ENCODE measurements around the gene MZB1.
"Not testable (repeated sequence)": the region's sequence is repeated elsewhere in the genome, so short reads cannot be mapped to it uniquely, and the experiment has no call there.

Gene MZB1

DNA sequence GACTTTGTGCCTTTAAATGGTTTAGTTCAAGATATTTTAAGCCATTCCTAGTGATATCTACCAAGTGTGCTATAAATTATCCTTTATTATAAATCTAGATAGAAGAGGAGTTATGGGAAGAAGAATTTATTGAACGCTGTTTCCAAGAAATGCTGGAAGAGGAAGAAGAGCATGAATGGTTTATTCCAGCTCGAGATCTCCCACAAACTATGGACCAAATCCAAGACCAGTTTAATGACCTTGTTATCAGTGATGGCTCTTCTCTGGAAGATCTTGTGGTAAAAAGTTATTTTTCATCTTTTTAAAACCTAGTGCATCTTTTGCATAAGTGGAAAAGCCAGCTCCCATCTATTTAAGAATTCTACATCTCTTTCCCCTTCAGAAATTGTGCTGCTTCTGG lies 25.2 kb downstream of the MZB1 start:
- Mint-ChIP-seq H3K27ac (no peak overlapping the region), H3K4me3 (no peak overlapping the region), H3K9me3 (no peaks in the 10 kb centered on the region), H3K4me1 (no peaks in the 10 kb centered on the region), H3K36me3 (peaks cover 35% of the 10 kb centered on the region), H3K27me3 (no peaks in the 10 kb centered on the region)
- CTCF ChIA-PET: interaction anchor here (0.5 to 1.3 kb wide), 2 partner anchors 29 to 76 kb away, joined by 3 to 4 read pairs; no protein-coding TSS in a partner anchor
- DNase-seq: no peak

DNA sequence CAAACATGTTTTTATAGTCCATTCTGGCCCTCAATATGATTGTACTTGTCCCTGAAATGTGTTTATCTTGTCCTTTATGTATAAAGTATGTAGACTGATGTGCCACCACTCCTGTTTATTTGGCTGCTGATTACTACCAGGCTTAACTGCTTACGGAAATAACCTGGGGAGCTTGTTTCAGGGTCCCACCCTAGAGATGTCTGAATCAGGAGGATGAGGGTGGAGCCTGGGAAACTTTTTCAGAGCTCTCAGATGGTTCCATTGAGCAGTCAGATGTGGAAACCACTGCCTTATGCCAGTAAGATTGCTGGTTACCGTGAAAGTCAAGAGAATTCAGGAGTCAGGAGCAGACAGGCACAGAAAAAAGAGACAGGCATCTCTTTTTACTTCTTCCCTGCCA lies 25.8 kb downstream of the MZB1 start:
- Mint-ChIP-seq H3K36me3 (peaks cover 33% of the 10 kb centered on the region), H3K4me3 (no peak overlapping the region), H3K9me3 (no peaks in the 10 kb centered on the region), H3K4me1 (no peaks in the 10 kb centered on the region), H3K27me3 (no peaks in the 10 kb centered on the region), H3K27ac (no peak overlapping the region)
- no peak for DNase-seq
- CTCF ChIA-PET: interaction anchor here (0.5 to 1.3 kb wide), 2 partner anchors 28 to 75 kb away, joined by 3 to 4 read pairs; no protein-coding TSS in a partner anchor

DNA sequence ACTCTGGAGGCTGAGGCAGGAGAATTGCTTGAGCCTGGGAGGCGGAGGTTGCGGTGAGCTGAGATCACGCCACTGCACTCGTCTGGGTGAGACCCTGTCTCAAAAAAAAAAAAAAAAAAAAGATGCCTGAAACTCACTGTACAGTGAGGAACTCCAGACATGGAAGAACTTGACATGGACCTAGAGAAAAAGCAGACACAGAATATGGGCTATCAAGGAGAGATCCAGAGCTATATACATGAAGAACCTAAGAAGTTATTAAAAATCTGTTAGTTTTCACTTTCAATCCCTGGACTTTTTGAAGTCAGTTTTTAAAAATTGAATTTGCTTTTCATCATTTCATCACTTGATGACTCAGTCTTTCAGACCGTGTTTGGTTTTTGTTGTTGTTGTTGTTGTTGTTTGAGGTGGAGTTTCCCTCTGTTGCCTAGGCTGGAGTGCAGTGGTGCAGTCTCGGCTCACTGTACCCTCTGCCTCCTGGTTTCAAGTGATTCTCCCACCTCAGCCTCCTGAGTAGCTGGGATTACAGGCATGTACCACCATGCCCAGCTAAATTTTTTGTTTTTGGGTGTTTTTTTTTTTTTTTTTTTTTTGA lies 27.8 kb downstream of the MZB1 start:
- Mint-ChIP-seq H3K27me3 (no peaks in the 10 kb centered on the region), H3K9me3 (no peaks in the 10 kb centered on the region), H3K4me3 (no peak overlapping the region), H3K27ac (no peak overlapping the region), H3K36me3 (peaks cover 33% of the 10 kb centered on the region), H3K4me1 (peaks cover 4% of the 10 kb centered on the region)
- CTCF ChIA-PET: interaction anchor here (1.1 kb wide), 1 partner anchor 8 kb away, joined by 3 read pairs; no protein-coding TSS in a partner anchor
- no peak for DNase-seq

DNA sequence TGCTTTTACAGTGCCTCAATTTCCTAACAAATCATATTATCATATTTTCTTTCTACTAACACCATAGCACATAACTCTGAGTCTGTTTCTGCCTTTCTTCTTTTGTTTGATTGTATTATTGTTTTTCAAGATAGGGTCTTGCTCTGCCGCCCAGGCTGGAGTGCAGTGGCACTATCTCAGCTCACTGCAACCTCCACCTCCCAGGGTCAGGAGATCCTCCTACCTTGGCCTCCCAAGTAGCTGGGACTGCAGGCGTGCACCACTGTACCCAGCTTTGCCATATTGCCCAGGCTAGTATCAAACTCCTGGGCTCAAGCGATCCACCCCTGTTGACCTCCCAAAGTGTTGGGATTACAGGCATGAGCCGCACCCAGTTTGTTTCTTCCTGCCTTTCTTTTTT lies 29.3 kb downstream of the MZB1 start:
- Mint-ChIP-seq H3K4me1 (peaks cover 5% of the 10 kb centered on the region), H3K4me3 (no peak overlapping the region), H3K27me3 (no peaks in the 10 kb centered on the region), H3K27ac (no peak overlapping the region), H3K9me3 (no peaks in the 10 kb centered on the region), H3K36me3 (peaks cover 27% of the 10 kb centered on the region)
- CTCF ChIA-PET: no interaction called here
- no peak for DNase-seq

DNA sequence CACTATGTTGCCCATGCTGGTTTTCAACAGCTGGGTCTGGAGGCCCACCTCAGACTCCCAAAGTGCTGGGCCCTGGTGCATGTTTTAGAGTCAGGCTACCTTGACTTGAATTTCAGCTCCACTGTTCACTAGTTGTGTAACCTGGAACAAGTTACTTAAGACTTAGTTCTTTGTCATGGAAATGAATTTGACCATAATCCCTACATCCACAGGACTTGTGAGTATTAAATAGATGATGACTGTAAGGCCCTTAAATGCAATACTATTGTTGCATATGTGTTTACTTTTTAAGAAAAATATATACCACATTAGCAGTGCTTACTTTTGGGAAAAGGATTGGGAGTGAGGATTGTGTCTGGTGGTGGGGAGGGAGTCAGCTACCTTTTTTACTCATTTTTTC lies 31.6 kb downstream of the MZB1 start:
- peaks cover 5% of the 10 kb centered on the region for H3K9me3 Mint-ChIP-seq
- DNase-seq: no peak
- H3K36me3 Mint-ChIP-seq: peaks cover 21% of the 10 kb centered on the region
- H3K27me3 Mint-ChIP-seq: no peaks in the 10 kb centered on the region
- H3K4me1 Mint-ChIP-seq: peaks cover 5% of the 10 kb centered on the region
- CTCF ChIA-PET: interaction anchor here (2.0 kb wide), 1 partner anchor 16 kb away, joined by 5 read pairs; the partner anchor contains the start of gene PAIP2
- H3K4me3 Mint-ChIP-seq: no peak overlapping the region
- H3K27ac Mint-ChIP-seq: no peak overlapping the region

DNA sequence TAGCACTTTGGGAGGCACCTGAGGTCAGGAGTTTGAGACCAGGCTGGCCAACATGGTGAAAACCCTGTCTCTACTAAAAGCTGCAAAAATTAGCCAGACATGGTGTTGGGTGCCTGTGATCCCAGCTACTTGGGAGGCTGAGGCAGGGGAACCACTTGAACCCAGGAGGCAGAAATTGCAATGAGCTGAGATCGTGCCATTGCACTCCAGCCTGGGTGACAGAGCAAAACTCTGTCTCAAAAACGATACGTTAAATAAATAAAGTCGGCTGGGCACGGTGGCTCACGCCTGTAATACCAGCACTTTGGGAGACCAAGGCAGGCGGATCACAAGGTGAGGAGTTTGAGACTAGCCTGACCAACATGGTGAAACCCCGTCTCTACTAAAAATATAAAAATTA lies 33.8 kb downstream of the MZB1 start:
- not testable (repeated sequence) for H3K27me3 Mint-ChIP-seq, H3K4me3 Mint-ChIP-seq, H3K9me3 Mint-ChIP-seq, H3K27ac Mint-ChIP-seq, DNase-seq, H3K4me1 Mint-ChIP-seq
- CTCF ChIA-PET: interaction anchor here (2.0 kb wide), 1 partner anchor 14 kb away, joined by 5 read pairs; the partner anchor contains the start of gene PAIP2
- peaks cover 30% of the 10 kb centered on the region for H3K36me3 Mint-ChIP-seq

DNA sequence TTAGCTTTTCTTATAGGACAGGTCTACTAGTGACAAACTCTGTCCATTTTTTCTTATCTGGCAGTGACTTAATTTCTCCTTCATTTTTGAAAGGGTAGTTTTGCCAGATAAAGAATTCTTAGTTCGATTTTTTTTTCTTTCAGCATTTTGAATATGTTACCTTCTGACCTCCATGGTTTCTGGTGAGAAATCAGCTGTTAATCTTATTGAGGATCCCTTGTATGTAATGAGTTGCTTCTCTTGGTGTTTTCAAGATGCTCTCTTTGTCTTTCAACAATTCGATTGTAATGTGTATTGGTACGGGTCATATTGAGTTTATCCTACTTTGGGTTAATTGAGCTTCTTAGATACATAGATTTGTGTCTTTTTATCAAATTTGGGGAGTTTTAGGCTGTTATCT lies 35.5 kb downstream of the MZB1 start:
- DNase-seq: no peak
- CTCF ChIA-PET: no interaction called here
- no peak overlapping the region for H3K4me3 Mint-ChIP-seq
- H3K27me3 Mint-ChIP-seq: no peaks in the 10 kb centered on the region
- peaks cover 5% of the 10 kb centered on the region for H3K9me3 Mint-ChIP-seq
- H3K36me3 Mint-ChIP-seq: peaks cover 30% of the 10 kb centered on the region
- H3K4me1 Mint-ChIP-seq: peaks cover 5% of the 10 kb centered on the region
- H3K27ac Mint-ChIP-seq: no peak overlapping the region

DNA sequence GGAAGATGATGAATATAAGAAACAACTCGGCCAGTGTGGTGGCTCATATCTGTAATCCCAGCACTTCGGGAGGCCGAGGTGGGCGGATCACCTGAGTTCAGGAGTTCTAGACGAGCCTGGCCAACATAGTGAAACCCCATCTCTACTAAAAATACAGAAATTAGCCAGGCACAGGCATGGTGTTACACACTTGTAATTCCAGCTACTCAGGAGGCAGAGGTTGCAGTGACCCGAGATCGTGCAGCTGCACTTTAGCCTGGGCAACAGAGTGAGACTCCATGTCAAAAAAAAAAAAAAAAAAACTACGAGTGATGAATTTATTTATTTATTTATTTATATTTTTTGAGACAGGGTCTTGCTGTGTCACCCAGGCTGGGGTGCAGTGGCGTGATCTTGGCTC lies 41.9 kb downstream of the MZB1 start:
- H3K27me3 Mint-ChIP-seq, H3K9me3 Mint-ChIP-seq, CTCF ChIA-PET, DNase-seq, H3K27ac Mint-ChIP-seq, H3K4me3 Mint-ChIP-seq: not testable (repeated sequence)
- Mint-ChIP-seq H3K4me1 (peaks cover 28% of the 10 kb centered on the region), H3K36me3 (peaks cover 35% of the 10 kb centered on the region)

DNA sequence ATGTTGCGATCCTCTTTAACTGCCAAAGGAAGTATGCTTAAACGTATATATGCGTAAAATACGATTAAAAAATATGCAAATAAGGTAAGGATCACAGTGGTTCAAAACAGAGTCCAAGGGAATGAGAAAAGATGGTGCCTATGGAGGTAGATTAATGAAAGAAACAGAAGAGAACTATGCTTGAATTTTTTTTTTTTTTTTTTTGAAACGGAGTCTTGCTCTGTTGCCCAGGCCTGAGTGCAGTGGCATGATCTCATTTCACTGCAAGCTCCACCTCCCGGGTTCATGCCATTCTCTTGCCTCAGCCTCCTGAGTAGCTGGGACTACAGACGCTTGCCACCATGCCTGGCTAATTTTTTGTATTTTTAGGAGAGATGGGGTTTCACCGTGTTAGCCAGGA lies 44.3 kb downstream of the MZB1 start:
- H3K36me3 Mint-ChIP-seq: peaks cover 31% of the 10 kb centered on the region
- not testable (repeated sequence) for DNase-seq

DNA sequence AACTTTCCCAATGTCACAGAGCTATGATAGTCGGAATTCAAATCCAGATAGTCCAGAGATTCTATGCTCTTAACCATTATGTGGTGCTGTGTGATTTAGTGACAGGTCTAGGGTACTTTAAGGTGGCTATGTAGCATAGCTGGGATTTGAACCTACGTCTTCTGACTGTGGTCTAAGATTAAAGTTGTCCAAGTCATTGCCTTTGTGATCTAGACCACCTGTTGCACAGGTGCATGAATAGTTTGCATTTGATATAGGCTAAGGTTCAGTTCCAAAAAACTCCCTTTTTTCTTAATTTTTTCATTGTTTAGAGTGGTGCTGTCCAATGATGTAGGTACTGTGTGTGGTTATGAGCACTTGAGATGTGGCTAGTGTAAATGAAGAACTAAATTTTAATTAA lies 45.5 kb downstream of the MZB1 start:
- H3K27me3 Mint-ChIP-seq: peaks cover 5% of the 10 kb centered on the region
- H3K36me3 Mint-ChIP-seq: peaks cover 31% of the 10 kb centered on the region
- CTCF ChIA-PET: interaction anchor here (1.1 kb wide), 1 partner anchor 74 kb away, joined by 3 read pairs; no protein-coding TSS in a partner anchor
- H3K27ac Mint-ChIP-seq: no peak overlapping the region
- H3K4me1 Mint-ChIP-seq: peaks cover 50% of the 10 kb centered on the region
- no peak for DNase-seq
- no peaks in the 10 kb centered on the region for H3K9me3 Mint-ChIP-seq
- H3K4me3 Mint-ChIP-seq: peak overlapping the region; percentile 26

More for the DNA sequence above, 44.3 kb downstream of the MZB1 start:
- H3K4me3 Mint-ChIP-seq, H3K27ac Mint-ChIP-seq, H3K27me3 Mint-ChIP-seq, H3K9me3 Mint-ChIP-seq, CTCF ChIA-PET: not testable (repeated sequence)
- H3K4me1 Mint-ChIP-seq: peaks cover 47% of the 10 kb centered on the region

DNA sequence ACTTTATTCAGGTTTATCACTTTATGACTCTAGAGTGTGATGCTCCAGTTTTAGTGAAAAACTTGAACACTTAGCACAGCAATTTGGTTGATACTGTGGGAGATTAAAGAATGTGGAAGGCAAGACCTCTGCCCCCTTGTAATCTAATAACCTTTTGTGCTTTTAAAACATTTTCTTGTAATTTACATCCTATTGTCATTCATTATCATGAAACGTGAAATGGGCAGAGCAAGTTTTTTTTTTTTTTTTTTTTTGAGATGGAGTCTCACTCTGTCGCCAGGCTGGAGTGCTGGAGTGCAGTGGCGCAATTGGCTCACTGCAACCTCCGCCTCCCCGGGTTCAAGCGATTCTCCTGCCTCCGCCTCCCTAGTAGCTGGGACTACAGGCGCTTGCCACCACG lies 46.2 kb downstream of the MZB1 start:
- CTCF ChIA-PET: interaction anchor here (1.1 kb wide), 1 partner anchor 75 kb away, joined by 3 read pairs; no protein-coding TSS in a partner anchor
- Mint-ChIP-seq H3K36me3 (peaks cover 30% of the 10 kb centered on the region), H3K4me3 (peak overlapping the region; percentile 95), H3K27me3 (peaks cover 5% of the 10 kb centered on the region), H3K4me1 (peaks cover 47% of the 10 kb centered on the region), H3K27ac (peak overlapping the region; percentile 99), H3K9me3 (no peaks in the 10 kb centered on the region)
- DNase-seq: no peak

DNA sequence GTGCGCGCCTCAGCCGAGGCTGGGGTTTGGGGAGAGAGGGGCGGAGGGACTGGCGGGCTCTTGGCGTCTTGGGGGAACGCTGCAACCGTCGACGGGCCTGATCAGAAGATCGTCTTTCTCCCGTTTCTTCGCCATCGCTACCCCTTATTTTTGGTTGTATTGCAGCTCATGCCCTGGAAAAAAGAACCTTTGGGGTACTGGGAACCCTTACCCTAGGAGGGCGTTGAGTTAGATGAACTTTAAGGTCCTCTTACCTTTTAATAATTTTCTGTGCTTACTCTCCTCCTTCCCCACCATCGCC lies 47.3 kb downstream of the MZB1 start:
- Mint-ChIP-seq H3K9me3 (no peaks in the 10 kb centered on the region), H3K27me3 (peaks cover 5% of the 10 kb centered on the region), H3K36me3 (peaks cover 29% of the 10 kb centered on the region), H3K4me3 (peak overlapping the region; percentile 95), H3K27ac (peak overlapping the region; percentile 99), H3K4me1 (peaks cover 47% of the 10 kb centered on the region)
- DNase-seq: no peak
- CTCF ChIA-PET: interaction anchor here (0.9 to 3.1 kb wide), 6 partner anchors 15 to 77 kb away, joined by 3 to 13 read pairs (median 4); partner anchors contain the start of gene MATR3

DNA sequence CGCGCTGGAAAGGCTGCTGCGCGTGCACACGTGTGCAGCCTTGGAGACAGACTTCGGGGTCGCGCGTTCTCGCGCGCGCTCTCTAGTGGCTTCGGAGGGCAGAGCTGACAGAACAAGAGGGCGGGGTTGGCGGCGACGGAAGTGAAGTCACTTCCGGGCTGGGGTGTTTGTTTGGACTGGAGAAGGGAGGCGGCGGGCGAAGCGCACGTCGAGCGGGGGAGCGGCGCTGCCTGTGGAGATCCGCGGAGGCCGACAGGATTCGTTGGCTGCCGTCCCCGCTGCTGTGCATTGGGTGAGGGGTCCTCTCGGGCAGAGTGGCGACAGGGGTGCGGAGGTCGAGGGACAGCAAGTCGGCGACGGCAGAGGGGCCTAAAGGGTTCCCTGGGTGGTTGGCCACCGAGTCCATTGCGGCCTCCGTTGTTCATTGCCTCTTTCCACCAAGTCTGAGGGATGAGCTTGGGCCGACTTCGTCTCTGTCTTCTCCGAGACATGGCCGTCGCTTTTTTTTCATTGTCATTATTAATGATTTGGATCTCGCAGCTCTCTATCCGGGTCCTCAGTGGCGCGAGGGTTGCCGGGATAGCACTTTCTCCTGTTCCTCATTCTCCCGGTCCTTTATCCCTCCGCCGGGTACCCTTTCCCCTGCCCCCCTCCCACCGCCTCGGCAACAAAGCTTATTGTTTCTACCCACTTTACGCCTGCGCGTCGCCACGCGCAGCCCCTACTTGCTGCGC lies 47.9 kb downstream of the MZB1 start, which contains the start of gene PAIP2:
Gene PAIP2 (plus strand): TSS at position 166 of the 734 bp plus-strand sequence. CDS start 21,931 bp downstream, outside the sequence.
- peak; percentile 98 for DNase-seq
- peaks cover 5% of the 10 kb centered on the region for H3K27me3 Mint-ChIP-seq
- CTCF ChIA-PET: interaction anchor here (0.8 to 3.1 kb wide), 8 partner anchors 15 to 782 kb away, joined by 3 to 13 read pairs (median 4); partner anchors contain the start of gene MATR3
- peak within 1 kb of the TSS; percentile 99 for H3K27ac Mint-ChIP-seq
- H3K36me3 Mint-ChIP-seq: peaks cover 27% of the 10 kb centered on the region
- H3K4me1 Mint-ChIP-seq: peaks cover 46% of the 10 kb centered on the region
- no peaks in the 10 kb centered on the region for H3K9me3 Mint-ChIP-seq
- peak within 1 kb of the TSS; percentile 95 for H3K4me3 Mint-ChIP-seq

DNA sequence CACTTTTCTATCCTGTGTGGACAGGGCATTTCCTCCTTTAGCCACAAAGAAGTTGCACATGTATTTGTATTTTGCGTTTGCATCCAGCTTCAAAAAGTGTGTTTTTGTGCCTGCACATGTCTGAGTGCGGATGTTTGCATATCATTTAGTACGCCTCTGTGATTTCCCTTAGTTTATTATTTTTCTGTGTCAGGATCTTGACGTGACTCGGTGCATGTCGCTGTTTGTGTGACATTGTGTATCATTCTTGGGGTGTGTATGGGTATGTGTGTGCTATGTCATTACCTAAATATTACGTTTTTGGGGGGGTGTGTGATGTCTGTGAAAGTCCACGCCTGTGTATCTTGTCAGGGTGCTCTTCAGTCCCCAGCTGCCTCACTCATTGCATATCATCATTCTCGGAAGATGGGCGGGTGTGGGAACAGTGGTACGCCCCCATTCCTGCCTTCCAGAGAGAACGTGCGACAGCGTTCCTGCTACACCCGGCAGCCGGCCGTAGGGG lies 48.5 kb downstream of the MZB1 start:
- CTCF ChIA-PET: interaction anchor here (0.8 to 3.1 kb wide), 3 partner anchors 51 to 782 kb away, joined by 3 to 13 read pairs (median 4); no protein-coding TSS in a partner anchor
- Mint-ChIP-seq H3K9me3 (no peaks in the 10 kb centered on the region), H3K27ac (peak overlapping the region; percentile 99), H3K4me1 (peaks cover 46% of the 10 kb centered on the region), H3K4me3 (peak overlapping the region; percentile 95), H3K36me3 (peaks cover 22% of the 10 kb centered on the region), H3K27me3 (peaks cover 5% of the 10 kb centered on the region)
- no peak for DNase-seq

All from activated naive CD4-positive, alpha-beta T cell treated with anti-CD3 and anti-CD28 coated beads, Interleukin-2, amount 10 ng/mL, durations not matched to agents 7 days and 5 days (primary cell).